HG03135 (cell line): ENCODE results near the gene ZNF44.
"Not testable (repeated sequence)": the region's sequence is repeated elsewhere in the genome, so short reads cannot be mapped to it uniquely, and the experiment has no call there.

Experiments used
- ATAC-seq: cut with Tn5 transposase; IDR thresholded peaks from one replicate; pipeline ENCODE4 v1.9.1; 2021; ENCODE audit warnings: mild to moderate bottlenecking, moderate library complexity; ENCODE audit not compliant: unreplicated experiment

ZNF44 gene

DNA sequence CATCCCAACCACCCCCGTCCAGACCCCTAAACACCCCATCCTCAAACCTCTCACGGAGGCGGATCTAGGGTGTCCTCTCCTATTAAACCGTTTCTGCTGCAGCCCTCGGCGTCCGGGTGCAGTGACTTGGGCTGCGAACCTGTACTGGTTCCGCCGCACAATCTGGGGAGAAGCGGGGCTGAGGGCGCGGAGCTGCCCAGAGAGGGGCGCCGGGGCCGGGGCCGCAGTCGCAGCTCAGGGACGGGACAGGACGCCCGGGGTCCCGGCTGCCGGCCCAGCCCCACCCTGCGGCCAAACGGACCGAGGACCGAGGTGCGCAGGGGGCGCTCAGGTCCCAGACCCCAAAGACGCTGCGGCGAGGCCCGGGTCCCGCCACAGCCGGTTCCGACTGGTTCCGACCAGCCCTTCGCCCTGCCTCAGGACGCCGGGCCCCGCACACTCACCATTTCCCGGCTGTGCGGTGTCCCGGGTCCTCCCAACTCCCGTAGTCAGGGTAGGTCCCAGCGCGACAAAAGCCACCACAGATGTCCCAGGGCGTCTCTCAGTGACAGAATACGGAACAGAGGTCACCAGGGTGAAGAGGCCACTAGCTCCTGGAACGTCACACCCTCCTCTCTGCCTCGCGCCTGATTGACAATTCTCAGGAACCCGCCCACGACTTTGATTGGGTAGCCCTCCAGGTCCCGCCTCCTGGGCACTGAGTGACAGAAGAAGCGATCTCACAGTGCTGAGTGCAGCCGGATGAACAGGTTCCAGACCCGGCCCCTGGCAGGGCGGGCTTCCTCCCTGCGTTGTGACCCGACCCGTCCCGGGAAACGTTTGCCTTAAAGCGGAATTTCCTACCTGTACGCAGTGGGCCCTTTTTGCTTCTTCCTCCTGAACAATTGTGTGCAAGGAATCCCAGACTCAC is at the start of gene ZNF44:
ZNF44 (minus strand) TSS at position 635 of the 910 bp plus-strand sequence; CDS start at position 446, 189 bp downstream.
- peak; percentile 85 for ATAC-seq

DNA sequence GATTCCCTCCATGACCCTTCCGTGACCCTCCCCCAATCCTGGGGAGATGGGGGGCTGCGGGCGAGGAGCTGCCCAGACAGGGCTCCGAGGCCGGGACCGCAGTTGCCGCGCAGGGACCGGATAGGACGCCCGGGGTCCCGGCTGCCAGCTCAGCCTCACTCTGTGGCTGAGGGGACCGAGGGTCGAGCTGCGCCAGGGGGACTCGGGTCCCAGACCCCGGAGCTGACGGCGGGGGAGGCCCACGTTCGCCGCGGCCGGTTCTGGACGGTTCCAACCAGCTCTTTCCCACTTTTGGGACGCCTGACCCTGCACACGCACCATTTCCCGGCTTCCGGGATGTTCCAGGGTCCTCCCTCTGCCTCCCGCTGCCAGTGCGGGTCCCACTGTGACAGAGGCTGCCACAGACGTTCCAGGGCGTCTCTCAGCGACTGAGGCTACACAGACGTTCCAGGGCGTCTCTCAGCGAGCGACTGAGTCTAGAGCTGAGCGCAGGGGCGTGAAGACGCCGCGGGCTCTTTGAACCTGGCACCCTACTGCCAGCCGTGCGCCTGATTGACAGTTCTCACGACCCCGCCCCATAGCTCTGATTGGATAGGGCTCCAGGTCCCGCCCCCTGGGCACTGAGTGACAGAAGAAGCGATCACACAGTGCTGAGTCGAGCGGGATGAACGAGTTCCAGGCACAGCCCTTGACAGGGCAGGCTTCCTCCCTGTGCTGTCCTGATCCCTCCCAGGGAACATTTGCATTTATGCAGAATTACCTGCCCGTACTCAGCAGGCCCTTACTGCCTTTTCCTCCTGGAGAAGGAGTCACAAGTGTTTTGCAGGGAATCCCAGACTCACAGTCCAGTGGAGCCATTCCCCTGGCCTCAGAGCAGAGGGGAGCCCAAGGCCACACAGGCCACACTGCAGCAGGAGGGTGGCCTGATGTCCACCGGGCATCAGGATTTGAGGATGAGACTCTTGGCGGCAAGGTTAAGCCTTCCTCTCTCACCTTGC is 38.8 kb upstream of the ZNF44 start, which contains the start of gene ZNF563:
ZNF563 (minus strand) TSS at position 472 of the 998 bp plus-strand sequence; CDS start at position 321, 151 bp downstream.
- peak; percentile 78 for ATAC-seq

GRCh38 chr19:12331211-12331941 is 36.7 kb upstream of the ZNF44 start:
- no peak for ATAC-seq

DNA sequence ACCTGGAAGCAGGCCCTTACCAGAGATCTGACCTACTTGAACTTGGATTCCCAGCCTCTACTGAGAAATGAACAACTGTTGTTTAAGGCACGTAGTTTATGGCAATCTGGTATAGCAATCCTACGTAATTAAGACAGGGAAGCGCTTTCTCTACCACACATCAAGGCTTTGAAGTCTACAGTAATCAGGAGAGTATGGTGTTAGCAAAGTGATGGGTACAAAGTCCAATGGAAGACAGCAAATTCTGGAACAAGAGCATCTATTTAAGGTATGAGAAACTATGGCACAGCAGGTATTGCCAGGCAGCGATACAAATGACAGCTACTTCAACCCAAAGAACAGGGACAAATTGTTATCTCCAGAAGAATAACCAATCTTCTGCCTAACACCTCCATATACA is 35.7 kb upstream of the ZNF44 start:
- ATAC-seq: no peak

DNA sequence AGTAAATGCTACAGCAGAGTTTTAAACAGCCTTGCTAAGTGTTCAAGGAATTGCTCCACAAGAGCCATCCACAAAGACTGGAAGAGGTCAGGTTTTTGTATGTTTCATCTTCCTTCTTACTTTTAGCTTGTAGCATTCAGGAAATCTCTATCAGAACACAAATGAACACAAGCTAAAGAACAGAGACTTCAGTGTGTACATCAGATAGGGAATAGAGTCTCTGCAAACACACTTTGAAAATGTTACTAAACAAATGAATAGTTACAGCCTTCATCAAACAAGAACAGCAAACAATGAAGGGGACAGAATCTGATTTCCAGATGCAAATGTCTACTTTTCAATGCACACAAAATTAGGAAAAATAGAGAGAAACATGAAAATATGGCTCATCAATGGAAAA is 31.0 kb upstream of the ZNF44 start:
- no peak for ATAC-seq

- ATAC-seq: no peak
These were observed 24.2 kb upstream of the ZNF44 start for GRCh38 chr19:12318782-12319413.

- no peak for ATAC-seq
These were observed 19.9 kb upstream of the ZNF44 start for GRCh38 chr19:12314553-12314952.

DNA sequence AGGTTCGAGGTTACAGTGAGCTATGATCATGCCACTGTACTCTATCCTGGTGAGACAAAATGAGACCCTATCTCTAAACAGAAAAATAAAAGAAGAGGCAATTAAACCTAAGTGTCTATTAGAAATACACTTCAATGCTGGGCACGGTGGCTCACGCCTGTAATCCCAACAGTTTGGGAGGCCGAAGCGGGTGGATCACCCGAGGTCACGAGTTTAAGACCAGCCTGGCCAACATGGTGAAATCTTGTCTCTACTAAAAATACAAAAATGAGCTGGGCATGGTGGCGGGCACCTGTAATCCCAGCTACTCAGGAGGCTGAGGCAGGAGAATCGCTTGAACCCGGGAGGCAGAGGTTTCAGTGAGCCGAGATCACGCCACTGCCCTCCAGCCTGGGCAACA is 14.2 kb upstream of the ZNF44 start:
- ATAC-seq: not testable (repeated sequence)

- peak; percentile 3 for ATAC-seq
These were observed 508 bp upstream of the ZNF44 start for GRCh38 chr19:12295191-12295590.

DNA sequence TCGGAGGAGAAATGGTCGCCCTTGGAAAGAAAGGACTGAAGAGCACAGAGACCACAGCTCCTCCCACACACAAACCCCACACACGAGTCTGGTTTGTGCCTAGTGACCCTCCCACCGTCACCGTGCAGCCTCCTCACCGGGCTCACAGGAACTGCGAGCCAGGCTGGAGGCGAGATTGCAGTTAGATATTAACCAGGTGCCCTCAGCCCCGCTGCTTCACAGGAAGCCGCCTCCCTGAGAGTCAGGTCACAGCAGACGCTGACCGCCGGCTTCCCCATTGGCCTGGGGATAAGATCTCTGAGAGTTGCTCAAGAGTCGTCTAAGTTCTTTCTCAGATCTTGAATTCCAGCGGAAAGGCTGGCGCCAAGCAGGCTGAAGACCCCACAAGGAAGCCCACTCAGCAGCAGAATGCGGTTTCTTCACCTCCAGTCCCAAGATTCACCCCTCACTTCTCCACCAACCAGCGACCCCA is 870 bp downstream of the ZNF44 start:
- peak; percentile 66 for ATAC-seq

DNA sequence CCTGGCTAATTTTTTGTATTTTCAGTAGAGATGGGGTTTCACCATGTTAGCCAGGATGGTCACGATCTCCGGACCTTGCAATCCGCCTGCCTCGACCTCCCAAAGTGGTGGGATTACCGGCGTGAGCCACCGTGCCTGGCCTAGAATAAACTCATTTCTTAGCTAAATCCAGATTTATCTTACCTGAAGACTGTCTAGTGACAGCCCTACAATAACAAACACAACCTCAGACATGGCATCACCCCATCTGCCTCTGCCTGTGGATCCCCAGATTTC is 5.0 kb downstream of the ZNF44 start:
- ATAC-seq: no peak

DNA sequence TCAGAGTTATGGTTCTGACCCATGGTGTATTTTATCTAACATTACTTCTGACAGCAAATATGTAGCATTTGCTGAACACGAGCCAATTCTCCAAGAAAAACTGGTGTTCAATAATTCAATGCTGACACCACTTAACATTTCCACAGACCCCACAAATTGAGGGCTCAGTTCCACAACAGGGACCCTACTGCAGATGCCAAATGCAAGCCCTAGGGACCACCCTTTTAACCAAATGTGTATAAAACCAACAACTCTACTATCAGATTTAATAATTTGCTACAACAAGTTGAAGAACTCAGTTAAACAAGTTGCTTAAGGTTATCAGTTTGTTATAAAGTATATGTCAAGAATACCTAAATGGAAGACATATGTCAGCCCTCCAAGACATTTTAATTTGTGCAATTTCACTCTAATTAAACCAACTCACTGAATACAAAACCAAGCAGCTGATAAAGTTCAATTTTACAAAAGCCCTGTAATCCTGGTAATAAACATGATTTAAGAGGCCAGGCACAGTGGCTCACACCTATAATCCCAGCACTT is 6.7 kb downstream of the ZNF44 start:
- no peak for ATAC-seq

DNA sequence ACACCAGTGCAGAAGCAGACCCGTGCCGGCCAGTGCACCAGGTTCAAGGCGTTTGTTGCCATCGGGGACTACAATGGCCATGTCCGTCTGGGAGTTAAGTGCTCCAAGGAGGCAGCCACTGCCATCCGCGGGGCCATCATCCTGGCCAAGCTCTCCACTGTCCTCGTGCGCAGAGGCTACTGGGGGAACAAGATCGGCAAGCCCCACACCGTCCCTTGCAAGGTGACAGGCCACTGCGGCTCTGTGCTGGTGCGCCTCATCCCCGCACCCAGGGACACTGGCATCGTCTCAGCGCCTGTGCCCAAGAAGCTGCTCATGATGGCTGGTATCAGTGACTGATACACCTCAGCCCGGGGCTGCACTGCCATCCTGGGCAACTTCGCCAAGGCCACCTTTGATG is 10.1 kb downstream of the ZNF44 start:
- no peak for ATAC-seq

DNA sequence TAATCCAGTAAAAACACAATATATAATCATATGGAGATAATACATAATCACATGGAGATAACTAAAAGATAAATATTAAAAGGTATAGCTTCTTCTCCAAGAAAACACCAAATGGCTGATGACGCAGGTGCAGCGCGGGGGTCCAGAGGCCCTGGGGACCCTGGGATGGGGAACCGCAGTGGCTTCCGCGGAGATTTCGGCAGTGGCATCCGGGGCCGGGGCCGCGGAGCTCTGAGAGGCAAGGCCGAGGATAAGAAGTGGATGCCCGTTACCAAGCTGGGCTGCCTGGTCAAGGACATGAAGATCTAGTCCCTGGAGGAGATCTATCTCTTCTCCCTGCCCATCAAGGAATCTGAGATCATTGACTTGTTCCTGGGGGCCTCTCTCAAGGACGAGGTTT is 10.5 kb downstream of the ZNF44 start:
- ATAC-seq: no peak

GRCh38 chr19:12278713-12279112 is 16.0 kb downstream of the ZNF44 start:
- no peak for ATAC-seq

GRCh38 chr19:12272980-12273901 is 21.4 kb downstream of the ZNF44 start:
- ATAC-seq: no peak

DNA sequence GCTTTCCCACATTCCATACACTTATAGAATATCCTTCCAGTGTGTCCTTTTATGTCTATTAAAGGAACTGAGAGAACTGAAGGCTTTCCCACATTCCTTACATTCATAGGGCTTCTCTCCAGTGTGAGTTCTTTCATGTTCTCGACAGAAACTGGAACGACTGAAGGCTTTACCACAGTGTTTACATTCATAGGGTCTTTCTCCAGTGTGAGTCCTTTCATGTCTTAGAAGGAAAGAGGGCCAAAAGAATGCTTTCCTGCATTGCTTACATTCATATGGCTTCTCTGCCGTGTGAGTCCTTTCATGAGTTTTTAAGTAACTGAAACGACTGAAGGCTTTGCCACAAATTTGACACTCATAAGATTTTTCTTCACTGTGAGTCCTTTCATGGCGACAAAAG is 22.3 kb downstream of the ZNF44 start:
- ATAC-seq: no peak

DNA sequence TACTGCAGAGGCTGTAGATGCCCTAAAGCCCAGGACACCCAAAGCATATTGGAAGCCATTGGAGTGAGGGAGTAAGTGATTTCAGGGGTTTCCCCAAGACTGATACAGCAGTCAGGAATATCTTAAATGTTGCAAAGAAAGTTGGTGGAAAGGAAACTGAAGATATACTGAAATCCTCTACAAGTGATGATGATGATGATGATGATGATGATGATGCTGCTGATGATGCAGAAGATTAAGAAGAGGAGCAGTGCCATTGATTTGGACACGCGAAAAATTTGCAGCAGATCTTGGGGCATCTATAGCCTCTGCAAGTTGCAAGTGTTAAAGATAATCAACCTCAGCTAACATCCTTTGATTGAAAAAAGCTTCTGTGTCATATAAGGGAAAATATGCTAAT is 23.8 kb downstream of the ZNF44 start:
- ATAC-seq: no peak
